ENCODE measurements around the gene AOPEP. TPM values are rescaled to one million over a fixed set of nuclear protein-coding genes. Genes with fewer than 3 reads are reported as not detected.

The AOPEP gene
- total and polyA plus RNA-seq, 2 of the 13 experiments (the other 11 are each of a cell fraction or from before 2014, with no cell fraction given), result 22.2 to 41.6 TPM

GRCh38 chr9:94802793-94803192, 76.3 kb downstream of the AOPEP start:
- Histone ChIP-seq H2AFZ (ENCODE audit: low read length) (no peak overlapping the region), H3K9me3 (ENCODE audit: low read length) (no peaks in the 10 kb centered on the region), H3K4me3 (replicated peaks in 1 of 3; ENCODE audit: insufficient read depth in 1 of 3, low read depth in 2 of 3, low read length in 3 of 3) (no peak overlapping the region), H3K79me2 (ENCODE audit: insufficient read depth, low read length) (no peaks in the 10 kb centered on the region), H3K36me3 (replicated peaks in 1 of 2; ENCODE audit: control insufficient read depth in 1 of 2, insufficient read depth in 2 of 2, low read length in 2 of 2) (peaks cover 5 to 34% of the 10 kb centered on the region in 2 experiments), H3K4me2 (ENCODE audit: low read depth, low read length) (no peak overlapping the region), H3K4me1 (ENCODE audit: insufficient read depth, low read length) (peaks cover 30% of the 10 kb centered on the region), H3K27ac (ENCODE audit: extremely low read length, insufficient read depth, low read length) (no peak overlapping the region), H4K20me1 (ENCODE audit: insufficient read depth, low read length) (no peaks in the 10 kb centered on the region), H3K9ac (ENCODE audit: insufficient read depth, low read depth, low read length) (no peak overlapping the region), H3K27me3 (ENCODE audit: control insufficient read depth in 1 of 2, insufficient read depth in 2 of 2, low read length in 2 of 2) (no peaks in the 10 kb centered on the region)
- POLR2A ChIA-PET, result no interaction called here
- TF ChIP-seq SIX1 (CRISPR knock-in tag; IDR thresholded peaks at IDR 0.05; ENCODE audit: borderline replicate concordance), result no peak
- no peak for TF ChIP-seq CC2D1A (CRISPR knock-in tag; IDR thresholded peaks at IDR 0.05)
- no peak for TF ChIP-seq AHR (CRISPR knock-in tag; IDR thresholded peaks at IDR 0.05)
- no peak for TF ChIP-seq KLF12 (CRISPR knock-in tag; IDR thresholded peaks at IDR 0.05; ENCODE audit: borderline replicate concordance)
- TF ChIP-seq ZXDC (CRISPR knock-in tag; IDR thresholded peaks at IDR 0.05), result no peak
- no peak for TF ChIP-seq SNAPC2 (CRISPR knock-in tag; IDR thresholded peaks at IDR 0.05)
- no peak for TF ChIP-seq HMG20B (CRISPR knock-in tag; conservative IDR thresholded peaks at IDR 0.05)
- no peak for TF ChIP-seq TEF (CRISPR knock-in tag; IDR thresholded peaks at IDR 0.05)
- no peak for TF ChIP-seq ZNF558 (CRISPR knock-in tag; IDR thresholded peaks at IDR 0.05; ENCODE audit: borderline replicate concordance)
- TF ChIP-seq ZNF232 (CRISPR knock-in tag; IDR thresholded peaks at IDR 0.05; ENCODE audit: borderline replicate concordance), result no peak
- no peak for TF ChIP-seq THRA (CRISPR knock-in tag; IDR thresholded peaks at IDR 0.05; ENCODE audit: borderline replicate concordance)
- TF ChIP-seq ZBTB25 (CRISPR knock-in tag; IDR thresholded peaks at IDR 0.05), result no peak
- TF ChIP-seq NR1H2 (CRISPR knock-in tag; IDR thresholded peaks at IDR 0.05; ENCODE audit: borderline replicate concordance, low read depth), result no peak
- TF ChIP-seq LBX2 (CRISPR knock-in tag; IDR thresholded peaks at IDR 0.05; ENCODE audit: borderline replicate concordance), result no peak
- TF ChIP-seq SATB2 (CRISPR knock-in tag; IDR thresholded peaks at IDR 0.05), result no peak
- no peak for TF ChIP-seq FOXP1 (IDR thresholded peaks at IDR 0.05)
- no peak for TF ChIP-seq FOXP1 (CRISPR knock-in tag; IDR thresholded peaks at IDR 0.05)
- TF ChIP-seq MYPOP (CRISPR knock-in tag; IDR thresholded peaks at IDR 0.05), result no peak
- TF ChIP-seq NFE2L2 (IDR thresholded peaks at IDR 0.05; ENCODE audit: low read length), result no peak
- no peak for TF ChIP-seq CENPT (CRISPR knock-in tag; IDR thresholded peaks at IDR 0.05; ENCODE audit: low read depth)
- FAIRE-seq, result no peak
- intact Hi-C loops (cut with micrococcal nuclease; ENCODE audit: unreplicated experiment) (no loop called here), in situ Hi-C loops (cut with HindIII; ENCODE audit: extremely low pct_ligation_motif_present, low pct_unique_long_range_greater_than_20kb) (no loop called here)
- WGBS (ENCODE audit: low lambda C conversion rate), result 93% methylated on average over 3 of the region's 3 CpGs
- ATAC-seq, result no peak
- no TSS peak for BruUV-seq (replicated peaks)
- CTCF ChIA-PET (ENCODE audit: low intra/inter-chr PET ratio, low total read pairs), result no interaction called here
- no peak for DNase-seq (ENCODE audit: low spot score)
